Activated B cell treated with CpG ODN at 0.5 μM for 24 hours (primary cell): Measurements from ENCODE around the gene SEMA6A. TPM values are rescaled to one million over a fixed set of nuclear protein-coding genes. Genes with fewer than 3 reads are reported as not detected.

ENCODE experiments used
- ATAC-seq: fragments of 200-7000 bp; cut with Tn5 transposase; one replicate; pipeline ENCODE4 v1.10.0; 2021; ENCODE audit warnings: low read depth, mild to moderate bottlenecking, moderate library complexity
- CTCF ChIA-PET: fragments of 350-600 bp; sonication (Branson Sonifier 250); formaldehyde crosslinking; loops from one replicate; lab custom pipeline; 2021; ENCODE audit warnings: antibody characterized with exemption; lab: Charles Lee
- POLR2A ChIA-PET: fragments of 350-600 bp; sonication (Branson Sonifier 250); formaldehyde crosslinking; loops from one replicate; lab custom pipeline; 2021; ENCODE audit warnings: antibody characterized with exemption; lab: Charles Lee
- DNase-seq: peaks from one replicate; pipeline ENCODE4 v3.0.0; 2022
- H3K27ac Mint-ChIP-seq: one replicate; pipeline ENCODE4 v1.8.0; 2020; ENCODE audit warnings: mixed read lengths
- H3K27me3 Mint-ChIP-seq: one replicate; pipeline ENCODE4 v1.8.0; 2021; ENCODE audit warnings: mixed read lengths
- H3K36me3 Mint-ChIP-seq: one replicate; pipeline ENCODE4 v1.8.0; 2021; ENCODE audit warnings: low read depth, mixed read lengths
- H3K4me1 Mint-ChIP-seq: one replicate; pipeline ENCODE4 v1.8.0; 2021; ENCODE audit warnings: mixed read lengths
- H3K4me3 Mint-ChIP-seq: one replicate; pipeline ENCODE4 v1.8.0; 2020; ENCODE audit warnings: mild to moderate bottlenecking, mixed read lengths
- H3K9me3 Mint-ChIP-seq: one replicate; pipeline ENCODE4 v1.8.0; 2020; ENCODE audit warnings: mixed read lengths
- intact Hi-C: fragments of 100-400 bp; cut with micrococcal nuclease; formaldehyde crosslinking; loops from one replicate; pipeline ENCODE4 v1.15.1; 2024
- total RNA-seq: library from RNA; stranded (reverse); gene quantifications from 2 replicates; pipeline ENCODE4 v1.2.3, GENCODE V29; 2022
- TF ChIP-seq, protein P1 (sequence below): fragments of 200-600 bp; IDR thresholded peaks from one replicate; pipeline ENCODE4 v1.8.0; 2022; ENCODE audit warnings: antibody characterized with exemption, mild to moderate bottlenecking

Gene SEMA6A
- total RNA-seq, 1 donor from 2014 or later, result 0.20 TPM

DNA sequence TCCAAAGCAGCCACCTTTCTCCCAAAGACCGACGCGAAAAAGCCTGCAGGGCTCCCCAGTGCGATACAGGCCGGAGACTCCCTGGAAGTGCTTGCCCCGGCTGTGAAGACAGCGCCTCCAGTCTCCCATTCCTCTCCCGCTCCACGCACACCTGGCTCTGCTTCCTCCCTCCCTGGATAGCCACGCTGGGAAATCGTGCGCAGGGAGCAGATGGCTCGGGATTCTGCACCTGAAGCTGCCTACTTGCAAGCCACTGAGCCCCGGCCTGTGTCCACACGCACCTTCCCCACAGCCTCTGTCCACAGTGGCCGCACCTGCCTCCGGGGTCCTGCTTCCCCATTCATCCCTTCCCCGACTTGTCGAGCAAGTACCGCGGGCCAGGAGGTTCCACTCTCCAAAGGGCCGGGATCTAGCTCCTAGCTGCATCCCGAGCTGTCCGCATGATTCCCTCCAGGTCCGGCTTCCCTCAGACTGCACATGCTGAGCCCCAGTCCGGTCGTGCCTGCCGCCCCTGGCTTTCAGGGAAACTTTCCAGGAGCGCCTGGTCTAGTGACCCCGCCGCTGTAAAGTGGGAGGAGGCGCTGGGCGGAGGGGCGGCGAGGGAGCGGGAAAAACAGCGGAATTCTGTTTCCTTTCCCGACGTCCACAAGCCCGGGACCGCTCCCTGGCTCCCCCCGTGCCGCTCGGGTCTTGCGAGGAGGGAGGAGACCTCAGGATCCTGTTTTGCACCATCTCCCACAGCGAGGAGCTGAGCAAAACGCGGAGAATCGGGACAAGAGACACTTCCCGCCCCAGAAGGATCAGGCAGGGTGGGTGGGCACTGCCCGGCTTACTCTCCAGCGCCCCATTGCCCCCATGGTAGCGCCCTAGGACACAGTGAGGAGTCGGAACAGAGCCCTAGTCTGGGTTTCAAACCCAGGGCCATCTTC lies 2.0 kb downstream of the SEMA6A start:
- H3K27ac Mint-ChIP-seq, result no peak overlapping the region

DNA sequence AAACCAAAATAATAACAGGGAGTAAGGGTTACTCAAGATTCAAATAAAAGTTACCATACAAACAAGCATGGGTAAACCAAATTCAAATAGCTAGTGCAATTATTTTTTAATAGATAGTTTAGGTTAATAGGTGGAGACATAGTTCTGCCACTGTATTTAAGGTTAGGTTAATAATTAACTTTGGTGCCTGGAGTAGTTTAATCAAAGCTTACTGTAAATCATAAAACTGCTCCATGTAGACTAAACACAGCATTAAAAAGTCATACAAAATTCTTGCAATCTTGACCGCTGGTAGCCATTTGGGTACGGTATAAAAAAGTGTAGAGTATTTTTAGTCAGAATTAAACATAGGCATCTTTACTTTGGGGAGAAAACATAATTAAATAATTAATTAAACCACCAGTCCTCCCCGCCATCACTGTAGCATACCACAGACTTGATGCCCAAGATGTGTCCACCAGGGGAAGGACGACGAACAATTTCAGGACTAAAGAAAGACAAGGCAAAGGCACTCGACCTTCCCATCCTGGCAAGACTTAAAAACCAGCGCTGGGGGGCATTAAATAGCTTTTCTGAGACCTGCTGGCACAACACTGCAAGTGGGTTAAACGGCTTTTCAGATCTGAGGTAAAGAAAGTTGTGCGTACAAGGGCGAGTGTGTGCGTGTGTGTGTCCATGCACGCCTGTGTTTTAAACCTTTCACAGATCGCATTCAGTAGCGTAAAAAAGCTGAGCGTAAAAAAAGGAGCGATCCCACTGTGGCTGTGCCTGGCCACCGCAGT lies 2.9 kb downstream of the SEMA6A start:
- H3K36me3 Mint-ChIP-seq, result no peaks in the 10 kb centered on the region

More for the DNA sequence above, 2.0 kb downstream of the SEMA6A start:
- ATAC-seq (no peak), DNase-seq (no peak)
- ChIA-PET CTCF (no interaction called here), POLR2A (no interaction called here)
- Mint-ChIP-seq H3K36me3 (no peaks in the 10 kb centered on the region), H3K4me3 (no peak overlapping the region), H3K4me1 (peaks cover 42% of the 10 kb centered on the region), H3K27me3 (peaks cover 48% of the 10 kb centered on the region), H3K9me3 (no peaks in the 10 kb centered on the region)
- TF ChIP-seq, protein P1, sequence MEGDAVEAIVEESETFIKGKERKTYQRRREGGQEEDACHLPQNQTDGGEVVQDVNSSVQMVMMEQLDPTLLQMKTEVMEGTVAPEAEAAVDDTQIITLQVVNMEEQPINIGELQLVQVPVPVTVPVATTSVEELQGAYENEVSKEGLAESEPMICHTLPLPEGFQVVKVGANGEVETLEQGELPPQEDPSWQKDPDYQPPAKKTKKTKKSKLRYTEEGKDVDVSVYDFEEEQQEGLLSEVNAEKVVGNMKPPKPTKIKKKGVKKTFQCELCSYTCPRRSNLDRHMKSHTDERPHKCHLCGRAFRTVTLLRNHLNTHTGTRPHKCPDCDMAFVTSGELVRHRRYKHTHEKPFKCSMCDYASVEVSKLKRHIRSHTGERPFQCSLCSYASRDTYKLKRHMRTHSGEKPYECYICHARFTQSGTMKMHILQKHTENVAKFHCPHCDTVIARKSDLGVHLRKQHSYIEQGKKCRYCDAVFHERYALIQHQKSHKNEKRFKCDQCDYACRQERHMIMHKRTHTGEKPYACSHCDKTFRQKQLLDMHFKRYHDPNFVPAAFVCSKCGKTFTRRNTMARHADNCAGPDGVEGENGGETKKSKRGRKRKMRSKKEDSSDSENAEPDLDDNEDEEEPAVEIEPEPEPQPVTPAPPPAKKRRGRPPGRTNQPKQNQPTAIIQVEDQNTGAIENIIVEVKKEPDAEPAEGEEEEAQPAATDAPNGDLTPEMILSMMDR, result no peak
- intact Hi-C loops, result loop anchor here (10.0 kb wide), 3 partner anchors 488 to 1398 kb away; partner anchors contain the start of genes COMMD10 and FEM1C

DNA sequence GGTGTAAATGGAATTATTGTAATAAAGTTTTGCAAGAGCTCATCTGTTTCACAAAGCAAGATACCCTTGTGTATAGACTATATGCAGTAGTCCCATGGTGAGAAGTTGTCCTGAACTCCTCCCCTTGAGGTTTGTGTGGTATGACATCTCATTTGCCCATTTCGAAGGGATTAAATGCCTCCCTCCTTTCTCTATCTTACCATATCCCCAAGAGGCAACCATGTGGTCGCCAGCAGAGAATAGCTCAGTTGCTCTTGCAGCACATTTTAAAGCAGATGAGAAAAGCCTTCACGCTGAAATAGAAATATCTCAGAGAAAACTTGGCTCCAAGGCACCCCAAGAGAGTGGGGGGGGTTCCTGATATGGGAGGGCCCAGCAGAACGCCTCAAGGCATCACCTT lies 4.6 kb downstream of the SEMA6A start:
- CTCF ChIA-PET, result no interaction called here
- Mint-ChIP-seq H3K36me3 (no peaks in the 10 kb centered on the region), H3K4me3 (no peak overlapping the region), H3K4me1 (peaks cover 23% of the 10 kb centered on the region), H3K27ac (no peak overlapping the region), H3K27me3 (peaks cover 44% of the 10 kb centered on the region), H3K9me3 (no peaks in the 10 kb centered on the region)
- DNase-seq (no peak), ATAC-seq (no peak)
- POLR2A ChIA-PET, result no interaction called here
- intact Hi-C loops, result loop anchor here (10.0 kb wide), 3 partner anchors 485 to 1395 kb away; partner anchors contain the start of genes COMMD10 and FEM1C
- TF ChIP-seq, protein P1, result no peak

More for the DNA sequence above, 2.9 kb downstream of the SEMA6A start:
- TF ChIP-seq, protein P1, result no peak
- no peak overlapping the region for H3K4me3 Mint-ChIP-seq
- H3K4me1 Mint-ChIP-seq, result peaks cover 36% of the 10 kb centered on the region
- no peak overlapping the region for H3K27ac Mint-ChIP-seq
- H3K27me3 Mint-ChIP-seq, result peaks cover 52% of the 10 kb centered on the region
- DNase-seq, result no peak
- intact Hi-C loops, result loop anchor here (10.0 kb wide), 3 partner anchors 487 to 1397 kb away; partner anchors contain the start of genes COMMD10 and FEM1C
- no peaks in the 10 kb centered on the region for H3K9me3 Mint-ChIP-seq
- POLR2A ChIA-PET, result no interaction called here
- ATAC-seq, result no peak
- CTCF ChIA-PET, result no interaction called here

DNA sequence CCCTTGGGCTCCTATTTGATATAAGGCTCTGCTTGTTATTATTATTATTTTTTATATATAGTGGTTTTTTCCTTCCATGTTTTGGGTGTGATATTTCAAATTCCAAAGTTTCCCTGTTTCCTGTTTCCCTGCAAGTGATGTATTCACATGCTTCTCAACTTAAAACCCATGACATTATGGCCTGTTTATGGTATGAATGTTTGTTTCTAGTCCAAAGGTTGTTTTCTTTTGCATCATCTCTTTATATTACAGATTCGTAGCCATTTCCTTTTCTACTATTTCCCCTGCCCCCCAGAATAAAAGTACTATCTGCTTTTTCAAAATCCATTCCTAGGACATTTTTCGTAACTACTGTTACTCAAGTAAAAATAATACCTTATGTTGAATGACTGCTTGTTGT lies 7.5 kb downstream of the SEMA6A start:
- no peaks in the 10 kb centered on the region for H3K36me3 Mint-ChIP-seq
- H3K4me3 Mint-ChIP-seq, result no peak overlapping the region
- TF ChIP-seq, protein P1, result no peak
- intact Hi-C loops, result no loop called here
- no peak overlapping the region for H3K27ac Mint-ChIP-seq
- H3K9me3 Mint-ChIP-seq, result no peaks in the 10 kb centered on the region
- H3K4me1 Mint-ChIP-seq, result peaks cover 2% of the 10 kb centered on the region
- no peak for ATAC-seq
- ChIA-PET POLR2A (no interaction called here), CTCF (no interaction called here)
- H3K27me3 Mint-ChIP-seq, result peaks cover 24% of the 10 kb centered on the region
- DNase-seq, result no peak

DNA sequence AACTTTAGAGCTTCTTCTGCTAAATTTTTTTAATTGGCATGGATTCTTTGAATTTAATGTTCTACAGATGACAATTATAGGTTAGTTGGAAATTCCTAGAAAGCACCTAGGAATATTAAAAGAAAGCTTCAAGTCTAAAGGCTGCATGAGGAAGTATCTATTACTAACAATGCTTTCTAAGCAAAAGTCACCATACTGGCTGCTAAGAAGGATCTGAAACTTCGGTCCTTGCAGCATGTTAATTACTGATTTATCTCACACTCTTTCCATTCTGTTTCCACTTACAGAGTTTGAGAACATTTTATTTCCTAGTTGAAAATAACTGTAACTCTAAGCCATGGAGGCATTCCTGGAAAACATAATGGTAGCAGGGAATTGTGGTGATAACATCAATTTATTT lies 8.4 kb downstream of the SEMA6A start:
- DNase-seq (no peak), ATAC-seq (no peak)
- intact Hi-C loops, result no loop called here
- Mint-ChIP-seq H3K27me3 (peaks cover 19% of the 10 kb centered on the region), H3K36me3 (no peaks in the 10 kb centered on the region), H3K4me3 (no peak overlapping the region), H3K4me1 (peaks cover 10% of the 10 kb centered on the region), H3K9me3 (no peaks in the 10 kb centered on the region), H3K27ac (no peak overlapping the region)
- ChIA-PET CTCF (no interaction called here), POLR2A (no interaction called here)
- TF ChIP-seq, protein P1, result no peak
